ENCODE data around the gene MAPK10. TPM values are rescaled to one million over a fixed set of nuclear protein-coding genes. Genes with fewer than 3 reads are reported as not detected.

MAPK10 gene
- total and polyA plus RNA-seq, 2 donors (not counting 3 experiments of a cell fraction or from before 2014, with no cell fraction given): 0.17 TPM; not detected in 1

DNA sequence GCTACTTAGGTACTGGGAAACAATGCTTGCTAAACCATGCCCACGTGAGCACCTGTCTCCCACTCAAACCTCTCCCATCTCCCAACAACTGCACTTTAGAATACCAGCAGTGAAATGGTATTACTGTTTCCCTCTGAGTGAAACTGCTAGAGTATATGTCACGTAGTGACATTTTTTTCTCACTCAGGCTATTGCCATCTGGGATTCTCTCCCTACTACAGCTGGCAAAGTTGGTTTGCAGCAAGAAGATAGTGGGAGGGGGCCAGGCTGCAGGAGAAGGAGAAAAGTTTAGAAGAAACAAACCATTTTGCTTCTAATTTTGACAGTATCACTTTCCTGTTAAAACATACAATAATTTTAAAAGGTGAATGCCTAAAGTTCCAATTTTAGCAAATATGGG lies 358.3 kb downstream of the MAPK10 start:
- intact Hi-C loops (cut with micrococcal nuclease) (no loop called here), dilution Hi-C loops (cut with MboI; ENCODE audit: extremely low pct_ligation_motif_present, low sequenced_read_pairs) (no loop called here)
- H3K4me1 ChIP-seq (ENCODE audit: control insufficient read depth, extremely low read depth, insufficient read depth, low read length): no peaks in the 10 kb centered on the region
- DNase-seq (ENCODE audit: low read depth, low spot score) (no peak), FAIRE-seq (no peak)
- H3K27me3 ChIP-seq (ENCODE audit: control insufficient read depth in 2 of 2, insufficient read depth in 2 of 2, low read length in 2 of 2): no peaks in the 10 kb centered on the region
- H3K36me3 ChIP-seq (ENCODE audit: control insufficient read depth in 2 of 2, extremely low read depth in 1 of 2, insufficient read depth in 2 of 2, low read length in 2 of 2): peaks cover 2 to 12% of the 10 kb centered on the region in 2 experiments
- H3K4me3 ChIP-seq (replicated peaks in 1 of 3; ENCODE audit: insufficient read depth in 1 of 3, low read depth in 1 of 3, low read length in 3 of 3): no peak overlapping the region
- no peaks in the 10 kb centered on the region for H4K20me1 ChIP-seq (replicated peaks; ENCODE audit: control insufficient read depth, extremely low read depth, insufficient read depth, low read length)
- no peak overlapping the region for H2AFZ ChIP-seq (ENCODE audit: low read depth, low read length)
- no peak overlapping the region for H3K27ac ChIP-seq (ENCODE audit: insufficient read depth, low read depth, low read length)
- no peak overlapping the region for H3K9ac ChIP-seq (replicated peaks; ENCODE audit: extremely low read depth, insufficient read depth, low read length)
- no TSS peak for BruUV-seq (replicated peaks)
- CTCF ChIA-PET: interaction anchor here (1.6 to 2.2 kb wide), 3 partner anchors 8 to 42 kb away, joined by 3 to 8 read pairs (median 4); no protein-coding TSS in a partner anchor
- no peaks in the 10 kb centered on the region for H3K9me1 ChIP-seq (replicated peaks; ENCODE audit: control insufficient read depth, extremely low read depth, insufficient read depth, low read length)
- H3K9me3 ChIP-seq (replicated peaks; ENCODE audit: control insufficient read depth, insufficient read depth, low read length): no peaks in the 10 kb centered on the region
- no peak overlapping the region for H3K4me2 ChIP-seq (ENCODE audit: insufficient read depth, low read length)
- peaks cover 19% of the 10 kb centered on the region for H3K79me2 ChIP-seq (ENCODE audit: control insufficient read depth, insufficient read depth, low read length)
- TF ChIP-seq GATA2 (IDR thresholded peaks at IDR 0.05; ENCODE audit: insufficient read depth, insufficient read length, low read depth, low read length): no peak
- TF ChIP-seq POLR2AphosphoS5 (IDR thresholded peaks at IDR 0.05; ENCODE audit: insufficient read depth, low read depth, low read length): no peak
- no peak for TF ChIP-seq JUN (IDR thresholded peaks at IDR 0.05; ENCODE audit: borderline replicate concordance, insufficient read depth, insufficient read length, low read depth)
- TF ChIP-seq, protein P1, sequence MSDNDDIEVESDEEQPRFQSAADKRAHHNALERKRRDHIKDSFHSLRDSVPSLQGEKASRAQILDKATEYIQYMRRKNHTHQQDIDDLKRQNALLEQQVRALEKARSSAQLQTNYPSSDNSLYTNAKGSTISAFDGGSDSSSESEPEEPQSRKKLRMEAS (IDR thresholded peaks at IDR 0.05; ENCODE audit: insufficient read depth, insufficient read length): no peak
- TF ChIP-seq EZH2 (IDR thresholded peaks at IDR 0.05; ENCODE audit: borderline replicate concordance, low read depth, low read length, severe bottlenecking): no peak
- TF ChIP-seq, protein P2, sequence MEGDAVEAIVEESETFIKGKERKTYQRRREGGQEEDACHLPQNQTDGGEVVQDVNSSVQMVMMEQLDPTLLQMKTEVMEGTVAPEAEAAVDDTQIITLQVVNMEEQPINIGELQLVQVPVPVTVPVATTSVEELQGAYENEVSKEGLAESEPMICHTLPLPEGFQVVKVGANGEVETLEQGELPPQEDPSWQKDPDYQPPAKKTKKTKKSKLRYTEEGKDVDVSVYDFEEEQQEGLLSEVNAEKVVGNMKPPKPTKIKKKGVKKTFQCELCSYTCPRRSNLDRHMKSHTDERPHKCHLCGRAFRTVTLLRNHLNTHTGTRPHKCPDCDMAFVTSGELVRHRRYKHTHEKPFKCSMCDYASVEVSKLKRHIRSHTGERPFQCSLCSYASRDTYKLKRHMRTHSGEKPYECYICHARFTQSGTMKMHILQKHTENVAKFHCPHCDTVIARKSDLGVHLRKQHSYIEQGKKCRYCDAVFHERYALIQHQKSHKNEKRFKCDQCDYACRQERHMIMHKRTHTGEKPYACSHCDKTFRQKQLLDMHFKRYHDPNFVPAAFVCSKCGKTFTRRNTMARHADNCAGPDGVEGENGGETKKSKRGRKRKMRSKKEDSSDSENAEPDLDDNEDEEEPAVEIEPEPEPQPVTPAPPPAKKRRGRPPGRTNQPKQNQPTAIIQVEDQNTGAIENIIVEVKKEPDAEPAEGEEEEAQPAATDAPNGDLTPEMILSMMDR (IDR thresholded peaks at IDR 0.05; ENCODE audit: extremely low read depth in 1 of 2, insufficient read depth in 1 of 2, low read depth in 1 of 2, low read length in 2 of 2): no peak
- TF ChIP-seq POLR2A (IDR thresholded peaks at IDR 0.05; ENCODE audit: low read depth, low read length): no peak
- TF ChIP-seq MYC (IDR thresholded peaks at IDR 0.05; ENCODE audit: low read depth, low read length): no peak
- no peak for TF ChIP-seq FOS (IDR thresholded peaks at IDR 0.05; ENCODE audit: borderline replicate concordance, insufficient read depth, low read length)
- POLR2A ChIA-PET: no interaction called here

All from endothelial cell of umbilical vein (primary cell).